Measurements from ENCODE around the gene CACNG8. TPM values are rescaled to one million over a fixed set of nuclear protein-coding genes. Genes with fewer than 3 reads are reported as not detected.

Gene CACNG8
- total RNA-seq, 2 donors from 2014 or later: not detected

- Histone ChIP-seq H3K27ac (no peak overlapping the region), H3K36me3 (no peaks in the 10 kb centered on the region), H3K9me3 (no peaks in the 10 kb centered on the region), H3K4me3 (no peak overlapping the region), H3K27me3 (replicated peaks; ENCODE audit: insufficient read depth) (no peaks in the 10 kb centered on the region), H3K4me1 (ENCODE audit: control insufficient read depth in 1 of 2, low read depth in 2 of 2) (no peaks in the 10 kb centered on the region)
- TF ChIP-seq CTCF (IDR thresholded peaks at IDR 0.05): no peak
- no peak for ATAC-seq (ENCODE audit: insufficient number of reproducible peaks, low FRiP score, low read depth)
- DNase-seq (ENCODE audit: low spot score): no peak
Observed at GRCh38 chr19:54014920-54015560, 52.3 kb downstream of the CACNG8 start.

GRCh38 chr19:54017261-54017660, 54.5 kb downstream of the CACNG8 start:
- no peak overlapping the region for H3K4me3 ChIP-seq
- no peaks in the 10 kb centered on the region for H3K9me3 ChIP-seq
- no peak overlapping the region for H3K27ac ChIP-seq
- H3K4me1 ChIP-seq (ENCODE audit: control insufficient read depth in 1 of 2, low read depth in 2 of 2): no peaks in the 10 kb centered on the region
- no peaks in the 10 kb centered on the region for H3K27me3 ChIP-seq (replicated peaks; ENCODE audit: insufficient read depth)
- DNase-seq (ENCODE audit: low spot score) (no peak), ATAC-seq (ENCODE audit: insufficient number of reproducible peaks, low FRiP score, low read depth) (no peak)
- no peak for TF ChIP-seq CTCF (IDR thresholded peaks at IDR 0.05)
- H3K36me3 ChIP-seq: no peaks in the 10 kb centered on the region

- Histone ChIP-seq H3K27ac (no peak overlapping the region), H3K36me3 (no peaks in the 10 kb centered on the region), H3K4me1 (ENCODE audit: control insufficient read depth in 1 of 2, low read depth in 2 of 2) (no peaks in the 10 kb centered on the region), H3K4me3 (no peak overlapping the region), H3K27me3 (replicated peaks; ENCODE audit: insufficient read depth) (no peaks in the 10 kb centered on the region), H3K9me3 (no peaks in the 10 kb centered on the region)
- no peak for ATAC-seq (ENCODE audit: insufficient number of reproducible peaks, low FRiP score, low read depth)
- DNase-seq (ENCODE audit: low spot score): no peak
- TF ChIP-seq CTCF (IDR thresholded peaks at IDR 0.05): no peak
Observed at GRCh38 chr19:54021363-54021762, 58.6 kb downstream of the CACNG8 start.

- no peak for TF ChIP-seq CTCF (IDR thresholded peaks at IDR 0.05)
- ATAC-seq (ENCODE audit: insufficient number of reproducible peaks, low FRiP score, low read depth): no peak
- no peaks in the 10 kb centered on the region for H3K27me3 ChIP-seq (replicated peaks; ENCODE audit: insufficient read depth)
- H3K4me3 ChIP-seq: no peak overlapping the region
- DNase-seq (ENCODE audit: low spot score): no peak
- H3K27ac ChIP-seq: no peak overlapping the region
- no peaks in the 10 kb centered on the region for H3K36me3 ChIP-seq
- no peaks in the 10 kb centered on the region for H3K4me1 ChIP-seq (ENCODE audit: control insufficient read depth in 1 of 2, low read depth in 2 of 2)
- no peaks in the 10 kb centered on the region for H3K9me3 ChIP-seq
Observed at GRCh38 chr19:54021932-54022331, 59.2 kb downstream of the CACNG8 start.

- ATAC-seq (ENCODE audit: insufficient number of reproducible peaks, low FRiP score, low read depth) (no peak), DNase-seq (ENCODE audit: low spot score) (no peak)
- Histone ChIP-seq H3K36me3 (no peaks in the 10 kb centered on the region), H3K4me1 (ENCODE audit: control insufficient read depth in 1 of 2, low read depth in 2 of 2) (no peaks in the 10 kb centered on the region), H3K9me3 (no peaks in the 10 kb centered on the region), H3K4me3 (no peak overlapping the region), H3K27ac (no peak overlapping the region), H3K27me3 (replicated peaks; ENCODE audit: insufficient read depth) (no peaks in the 10 kb centered on the region)
- TF ChIP-seq CTCF (IDR thresholded peaks at IDR 0.05): no peak
Observed at GRCh38 chr19:54023191-54023590, 60.5 kb downstream of the CACNG8 start.

Data from thoracic aorta (tissue), 2 donors.